Choroid plexus epithelial cell (primary cell): Measurements from ENCODE around the gene GLS.
"Not testable (repeated sequence)": the region's sequence is repeated elsewhere in the genome, so short reads cannot be mapped to it uniquely, and the experiment has no call there.

Experiments
- DNase-seq: peaks from one replicate; pipeline ENCODE4 v3.0.0-alpha.2; 2010; ENCODE audit warnings: low read depth
- H3K4me3 ChIP-seq: 2 replicates; pipeline ENCODE4 v1.5.1; 2011; ENCODE audit warnings: low read depth, mild to moderate bottlenecking, control low read depth, low read length, moderate library complexity
- TF ChIP-seq, protein P1 (sequence below): conservative IDR thresholded peaks from 2 replicates; pipeline ENCODE4 v1.5.1; 2011; ENCODE audit warnings: low read depth, mild to moderate bottlenecking, control low read depth, inconsistent platforms, low read length, moderate library complexity

Gene GLS

DNA sequence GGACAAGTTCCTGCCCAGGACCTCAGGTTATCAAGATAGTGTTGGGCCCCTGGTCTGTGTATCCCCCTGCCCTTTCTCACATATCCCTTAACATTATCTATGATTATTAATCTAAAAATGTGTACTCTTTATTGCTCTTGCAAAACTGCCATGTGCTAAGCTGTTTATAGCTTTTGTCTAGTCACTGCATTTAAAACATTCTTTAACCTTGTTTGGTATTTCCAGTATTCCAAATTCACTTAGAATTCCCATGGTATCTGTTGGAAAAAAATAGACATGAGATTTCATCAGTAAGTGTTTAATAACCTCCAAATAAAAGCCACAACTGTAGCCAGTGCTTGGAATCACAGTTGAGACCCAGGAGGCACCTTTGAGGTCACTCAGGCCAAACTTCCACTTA is 16.2 kb upstream of the GLS start:
- DNase-seq = peak; percentile 44
- no peak overlapping the region for H3K4me3 ChIP-seq
- TF ChIP-seq, protein P1, sequence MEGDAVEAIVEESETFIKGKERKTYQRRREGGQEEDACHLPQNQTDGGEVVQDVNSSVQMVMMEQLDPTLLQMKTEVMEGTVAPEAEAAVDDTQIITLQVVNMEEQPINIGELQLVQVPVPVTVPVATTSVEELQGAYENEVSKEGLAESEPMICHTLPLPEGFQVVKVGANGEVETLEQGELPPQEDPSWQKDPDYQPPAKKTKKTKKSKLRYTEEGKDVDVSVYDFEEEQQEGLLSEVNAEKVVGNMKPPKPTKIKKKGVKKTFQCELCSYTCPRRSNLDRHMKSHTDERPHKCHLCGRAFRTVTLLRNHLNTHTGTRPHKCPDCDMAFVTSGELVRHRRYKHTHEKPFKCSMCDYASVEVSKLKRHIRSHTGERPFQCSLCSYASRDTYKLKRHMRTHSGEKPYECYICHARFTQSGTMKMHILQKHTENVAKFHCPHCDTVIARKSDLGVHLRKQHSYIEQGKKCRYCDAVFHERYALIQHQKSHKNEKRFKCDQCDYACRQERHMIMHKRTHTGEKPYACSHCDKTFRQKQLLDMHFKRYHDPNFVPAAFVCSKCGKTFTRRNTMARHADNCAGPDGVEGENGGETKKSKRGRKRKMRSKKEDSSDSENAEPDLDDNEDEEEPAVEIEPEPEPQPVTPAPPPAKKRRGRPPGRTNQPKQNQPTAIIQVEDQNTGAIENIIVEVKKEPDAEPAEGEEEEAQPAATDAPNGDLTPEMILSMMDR = no peak

DNA sequence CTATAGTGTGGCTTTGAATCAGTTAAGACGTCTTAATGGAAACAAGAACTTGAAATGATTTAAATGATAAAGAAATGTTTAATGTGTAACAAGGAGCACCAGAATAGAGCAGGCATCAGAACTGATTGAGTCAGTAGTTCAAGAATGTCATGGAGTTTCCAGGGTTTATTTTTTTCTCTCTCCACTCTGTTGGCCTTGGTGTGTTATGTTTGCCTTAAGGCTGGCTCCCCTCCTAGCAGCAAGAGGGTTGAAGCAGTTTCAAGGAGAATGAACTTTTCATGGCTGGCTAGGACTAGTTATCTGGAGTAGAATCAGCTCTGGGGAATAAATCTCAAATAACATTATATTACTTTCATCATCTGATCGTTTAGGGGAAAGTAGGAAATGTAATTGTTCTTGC is 13.4 kb upstream of the GLS start:
- TF ChIP-seq, protein P1 = no peak
- DNase-seq = peak; percentile 68
- H3K4me3 ChIP-seq = no peak overlapping the region

DNA sequence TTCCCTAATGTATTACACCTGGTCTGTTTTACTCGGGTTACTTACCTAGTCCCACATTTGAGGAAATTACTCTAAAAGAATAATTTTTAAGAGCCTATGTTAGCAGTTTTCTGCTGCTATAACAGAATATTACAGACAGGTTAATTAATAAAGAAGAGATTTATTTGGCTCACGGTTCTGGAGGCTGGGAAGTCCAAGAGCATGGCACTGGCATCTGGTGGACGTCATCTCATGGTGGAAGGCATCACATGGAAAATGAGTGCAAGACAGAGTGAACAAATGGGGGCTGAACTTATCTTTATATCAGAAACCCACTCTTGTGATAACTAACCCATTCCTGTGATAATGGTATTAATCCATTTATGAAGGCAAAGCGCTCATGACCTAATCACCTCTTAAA is 12.8 kb upstream of the GLS start:
- no peak for DNase-seq
- no peak overlapping the region for H3K4me3 ChIP-seq
- TF ChIP-seq, protein P1 = no peak

DNA sequence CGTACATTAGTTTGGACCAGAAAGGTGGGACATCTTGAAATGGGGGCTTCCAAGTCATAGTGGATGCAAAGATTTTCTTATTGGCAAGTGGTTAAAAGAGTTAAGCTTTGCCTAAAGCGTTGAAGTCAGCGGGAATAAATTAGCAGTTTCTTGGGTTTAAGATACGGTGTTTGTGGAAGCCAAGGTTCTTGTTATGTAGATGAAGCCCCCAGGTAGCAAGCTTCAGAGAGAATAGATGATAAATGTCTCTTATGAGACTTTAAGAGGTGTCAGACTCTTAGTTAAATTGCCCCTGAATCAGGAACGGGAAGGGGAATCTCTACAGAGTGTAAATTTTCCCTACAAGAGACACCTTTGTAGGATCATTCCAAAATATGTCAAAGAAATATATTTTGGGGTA is 10.9 kb upstream of the GLS start:
- no peak for DNase-seq
- TF ChIP-seq, protein P1 = no peak
- no peak overlapping the region for H3K4me3 ChIP-seq

DNA sequence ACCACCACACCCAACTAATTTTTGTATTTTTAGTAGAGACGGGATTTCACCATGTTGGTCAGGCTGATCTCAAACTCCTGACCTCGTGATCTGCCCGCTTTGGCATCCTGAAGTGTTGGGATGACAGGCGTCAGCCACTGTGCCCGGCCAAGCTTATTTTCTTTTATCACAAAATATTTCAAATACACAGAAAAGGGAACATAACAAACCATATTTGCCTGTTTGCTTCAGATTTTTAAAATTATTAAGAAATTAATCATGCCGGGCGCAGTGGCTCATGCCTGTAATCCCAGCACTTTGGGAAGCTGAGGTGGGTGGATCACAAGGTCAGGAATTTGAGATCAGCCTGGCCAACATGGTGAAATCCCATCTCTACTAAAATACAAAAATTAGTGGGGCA is 7.2 kb upstream of the GLS start:
- not testable (repeated sequence) for DNase-seq, H3K4me3 ChIP-seq

DNA sequence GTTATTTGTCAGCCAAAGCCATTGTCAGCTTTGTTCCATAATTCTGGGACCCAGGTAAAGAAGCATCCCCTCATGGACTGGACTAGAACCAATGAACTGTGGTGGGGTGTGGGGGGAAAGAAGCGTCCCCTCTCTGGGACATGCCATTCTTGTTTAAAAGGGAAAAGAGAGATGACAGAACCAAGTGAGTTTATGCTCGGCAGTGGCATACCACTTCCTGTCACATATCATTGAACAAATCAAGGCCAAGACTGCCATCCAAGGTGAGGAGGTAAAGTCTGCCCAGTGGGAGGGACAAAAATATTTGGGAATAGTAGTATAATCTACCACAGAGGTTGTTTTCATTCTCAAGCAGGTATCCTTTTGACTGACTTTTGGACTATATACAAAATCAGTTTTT is 4.7 kb upstream of the GLS start:
- DNase-seq = no peak
- TF ChIP-seq, protein P1 = no peak
- no peak overlapping the region for H3K4me3 ChIP-seq

DNA sequence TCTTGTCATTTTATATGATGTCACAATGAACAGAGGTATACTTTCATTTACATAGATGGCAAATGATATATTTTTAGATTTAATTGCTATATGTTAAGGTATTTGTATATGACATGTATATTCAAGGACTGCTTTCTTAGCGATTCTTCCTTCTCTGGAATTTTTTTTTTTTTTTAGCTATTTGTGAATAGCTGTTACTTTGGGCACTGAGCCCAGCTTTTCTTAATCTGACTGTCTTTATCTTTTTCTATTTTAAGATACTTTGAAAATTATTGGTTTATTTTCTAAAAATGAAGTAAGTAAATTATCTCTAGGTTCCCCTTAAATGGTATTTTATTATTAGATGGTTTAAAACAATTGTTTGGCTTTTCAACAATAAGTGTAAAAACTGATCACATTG is 4.0 kb upstream of the GLS start:
- TF ChIP-seq, protein P1 = no peak
- no peak for DNase-seq
- H3K4me3 ChIP-seq = no peak overlapping the region

DNA sequence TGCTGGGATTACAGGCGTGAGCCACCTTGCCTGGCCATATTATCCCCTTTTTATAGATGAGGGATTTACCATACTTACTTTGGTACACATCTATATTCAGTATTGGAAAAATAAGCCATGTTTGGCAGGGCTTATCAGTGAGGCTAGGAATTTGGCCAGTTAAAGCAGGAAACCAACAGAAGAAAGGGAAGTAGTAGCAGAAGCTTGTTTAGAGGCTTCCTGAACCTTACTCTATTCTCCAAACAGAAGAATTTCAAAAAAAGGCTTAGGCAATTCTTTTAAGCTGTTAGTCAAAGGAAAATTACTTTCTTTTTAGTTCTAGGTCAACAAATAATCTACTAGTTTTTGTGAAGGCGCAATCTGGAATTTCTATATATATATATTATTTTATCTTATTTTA is 3.2 kb upstream of the GLS start:
- no peak for DNase-seq
- H3K4me3 ChIP-seq = no peak overlapping the region
- TF ChIP-seq, protein P1 = no peak
